Measurements from ENCODE around the gene SLC23A2. TPM values are rescaled to one million over a fixed set of nuclear protein-coding genes. Genes with fewer than 3 reads are reported as not detected.

The SLC23A2 gene
- total RNA-seq, 6 experiments from 2014 or later = 23.4 to 41.1 (median 30.5) TPM

DNA sequence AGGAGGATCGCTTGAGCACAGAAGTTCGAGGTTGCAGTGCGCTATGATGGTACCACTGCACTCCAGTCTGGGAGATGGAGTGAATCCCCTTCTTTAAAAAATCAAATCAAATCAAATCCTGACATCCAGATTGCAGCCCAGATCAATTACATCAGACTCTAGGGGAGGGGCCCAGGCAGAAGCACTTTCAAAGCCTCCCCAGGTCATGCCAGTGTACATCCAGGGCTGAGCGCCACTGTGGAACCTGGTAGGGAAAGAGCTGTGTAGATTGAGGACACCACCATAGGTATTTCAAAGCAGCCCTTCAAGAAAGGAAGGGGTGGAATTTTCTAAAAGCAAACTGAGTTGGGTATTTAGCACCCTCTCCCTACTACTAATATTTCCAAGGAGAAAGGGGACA lies 190.1 kb downstream of the SLC23A2 start:
- ATAC-seq (no peak), DNase-seq (no peak)
- H3K9me3 ChIP-seq = no peaks in the 10 kb centered on the region
- no peak overlapping the region for H3K4me3 ChIP-seq
- 61% methylated on average over 3 of the region's 4 CpGs for WGBS (ENCODE audit: insufficient coverage, low coverage, low lambda C conversion rate, missing lambda C conversion rate)
- H3K27me3 ChIP-seq = no peaks in the 10 kb centered on the region
- no peak overlapping the region for H3K27ac ChIP-seq
- no peaks in the 10 kb centered on the region for H3K36me3 ChIP-seq
- intact Hi-C loops (cut with DNase I) = no loop called here
- H3K4me1 ChIP-seq = no peaks in the 10 kb centered on the region
- no peak for TF ChIP-seq POLR2A (IDR thresholded peaks at IDR 0.05)
- TF ChIP-seq, protein P1, sequence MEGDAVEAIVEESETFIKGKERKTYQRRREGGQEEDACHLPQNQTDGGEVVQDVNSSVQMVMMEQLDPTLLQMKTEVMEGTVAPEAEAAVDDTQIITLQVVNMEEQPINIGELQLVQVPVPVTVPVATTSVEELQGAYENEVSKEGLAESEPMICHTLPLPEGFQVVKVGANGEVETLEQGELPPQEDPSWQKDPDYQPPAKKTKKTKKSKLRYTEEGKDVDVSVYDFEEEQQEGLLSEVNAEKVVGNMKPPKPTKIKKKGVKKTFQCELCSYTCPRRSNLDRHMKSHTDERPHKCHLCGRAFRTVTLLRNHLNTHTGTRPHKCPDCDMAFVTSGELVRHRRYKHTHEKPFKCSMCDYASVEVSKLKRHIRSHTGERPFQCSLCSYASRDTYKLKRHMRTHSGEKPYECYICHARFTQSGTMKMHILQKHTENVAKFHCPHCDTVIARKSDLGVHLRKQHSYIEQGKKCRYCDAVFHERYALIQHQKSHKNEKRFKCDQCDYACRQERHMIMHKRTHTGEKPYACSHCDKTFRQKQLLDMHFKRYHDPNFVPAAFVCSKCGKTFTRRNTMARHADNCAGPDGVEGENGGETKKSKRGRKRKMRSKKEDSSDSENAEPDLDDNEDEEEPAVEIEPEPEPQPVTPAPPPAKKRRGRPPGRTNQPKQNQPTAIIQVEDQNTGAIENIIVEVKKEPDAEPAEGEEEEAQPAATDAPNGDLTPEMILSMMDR (IDR thresholded peaks at IDR 0.05) = no peak

DNA sequence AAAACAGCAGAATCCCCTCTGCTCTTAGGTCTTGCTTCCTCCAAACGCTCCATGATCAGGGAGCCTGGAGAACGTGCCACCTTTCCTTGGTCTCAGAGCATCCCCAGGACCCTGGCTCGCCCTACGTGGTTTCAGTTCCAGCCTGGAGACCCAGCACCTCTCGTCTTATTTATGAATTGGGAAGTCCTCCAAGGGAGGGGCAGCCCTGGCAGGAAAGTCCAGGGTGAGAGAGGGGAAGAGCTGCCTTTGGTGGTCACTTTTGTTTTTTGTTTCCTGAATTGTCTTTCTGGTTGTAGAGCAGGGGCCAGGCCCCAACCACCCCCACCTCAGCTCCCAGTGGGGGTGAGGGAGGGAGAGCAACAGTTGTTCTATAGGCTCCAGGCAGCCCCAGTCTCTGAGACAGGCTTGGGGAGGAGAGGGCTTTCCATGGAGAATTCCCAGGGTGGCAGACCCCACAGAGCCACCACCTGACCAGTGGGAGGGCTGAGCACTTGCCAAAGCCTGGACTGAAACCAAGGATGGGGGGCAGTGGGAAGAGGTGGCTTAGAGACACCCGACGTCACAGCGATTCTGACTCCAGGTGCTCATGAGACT lies 190.8 kb downstream of the SLC23A2 start:
- H3K27ac ChIP-seq = no peak overlapping the region
- no peaks in the 10 kb centered on the region for H3K4me1 ChIP-seq
- H3K9me3 ChIP-seq = no peaks in the 10 kb centered on the region
- DNase-seq (no peak), ATAC-seq (no peak)
- no peaks in the 10 kb centered on the region for H3K36me3 ChIP-seq
- intact Hi-C loops (cut with DNase I) = no loop called here
- no peak for TF ChIP-seq POLR2A (IDR thresholded peaks at IDR 0.05)
- TF ChIP-seq, protein P1 (IDR thresholded peaks at IDR 0.05) = no peak
- 65% methylated on average over 8 of the region's 8 CpGs for WGBS (ENCODE audit: insufficient coverage, low coverage, low lambda C conversion rate, missing lambda C conversion rate)
- no peak overlapping the region for H3K4me3 ChIP-seq
- H3K27me3 ChIP-seq = no peaks in the 10 kb centered on the region

DNA sequence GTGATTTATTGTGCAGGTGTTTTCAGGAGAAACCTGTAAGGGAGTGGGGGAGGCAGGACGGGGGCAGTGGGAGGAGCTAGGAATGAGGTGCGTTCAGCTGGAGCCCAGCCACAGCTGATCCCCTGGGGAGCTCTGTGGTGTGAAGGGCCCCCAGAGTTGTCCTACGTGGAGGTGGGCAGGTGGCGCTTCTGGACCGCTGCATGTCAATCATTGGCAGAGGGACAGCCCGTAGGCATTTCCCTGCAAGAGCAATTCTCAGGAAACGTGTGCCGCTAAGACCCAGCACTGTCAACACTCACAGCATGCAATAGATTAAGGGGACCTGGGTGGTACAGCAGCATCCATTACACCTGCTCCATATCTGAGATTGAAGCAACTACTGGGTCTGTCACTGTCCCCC lies 191.6 kb downstream of the SLC23A2 start:
- Histone ChIP-seq H3K27ac (no peak overlapping the region), H3K9me3 (no peaks in the 10 kb centered on the region), H3K36me3 (no peaks in the 10 kb centered on the region), H3K4me1 (no peaks in the 10 kb centered on the region), H3K27me3 (no peaks in the 10 kb centered on the region), H3K4me3 (no peak overlapping the region)
- DNase-seq = no peak
- no peak for ATAC-seq
- no peak for TF ChIP-seq POLR2A (IDR thresholded peaks at IDR 0.05)
- TF ChIP-seq, protein P1 (IDR thresholded peaks at IDR 0.05) = no peak
- WGBS (ENCODE audit: insufficient coverage, low coverage, low lambda C conversion rate, missing lambda C conversion rate) = 8% methylated on average over 2 of the region's 8 CpGs
- intact Hi-C loops (cut with DNase I) = no loop called here

- WGBS (ENCODE audit: insufficient coverage, low coverage, low lambda C conversion rate, missing lambda C conversion rate) = 50% methylated on average over 1 of the region's 1 CpG
- ATAC-seq = no peak
- Histone ChIP-seq H3K36me3 (no peaks in the 10 kb centered on the region), H3K4me3 (no peak overlapping the region), H3K9me3 (no peaks in the 10 kb centered on the region), H3K27me3 (no peaks in the 10 kb centered on the region), H3K4me1 (no peaks in the 10 kb centered on the region), H3K27ac (no peak overlapping the region)
- TF ChIP-seq, protein P1 (IDR thresholded peaks at IDR 0.05) = no peak
- no peak for TF ChIP-seq POLR2A (IDR thresholded peaks at IDR 0.05)
- intact Hi-C loops (cut with DNase I) = no loop called here
- no peak for DNase-seq
These were observed 192.4 kb downstream of the SLC23A2 start for GRCh38 chr20:4808872-4809271.
